ENCODE data around the gene JUNB.

DNA sequence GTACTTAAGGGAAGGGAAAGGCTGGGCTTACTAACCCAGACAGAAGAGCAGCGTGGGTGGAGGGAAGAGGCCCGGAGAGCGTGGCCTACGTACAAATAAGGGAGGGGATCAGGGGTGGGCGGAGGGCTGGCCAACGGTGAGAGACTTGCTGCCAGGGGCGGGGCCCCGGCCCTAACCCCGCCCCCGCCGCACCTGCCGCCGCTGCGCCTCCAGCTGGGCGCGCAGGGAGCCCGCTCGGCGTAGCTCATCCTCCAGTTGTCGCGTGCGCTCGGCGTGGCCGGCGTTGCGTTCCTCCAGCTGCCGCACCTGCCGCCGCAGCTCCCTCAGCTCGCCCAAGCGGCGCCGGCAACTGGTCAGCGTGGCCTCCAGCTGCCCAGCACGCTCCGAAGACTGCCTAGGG, 21.6 kb upstream of the JUNB start:
- TF ChIP-seq, protein P1, sequence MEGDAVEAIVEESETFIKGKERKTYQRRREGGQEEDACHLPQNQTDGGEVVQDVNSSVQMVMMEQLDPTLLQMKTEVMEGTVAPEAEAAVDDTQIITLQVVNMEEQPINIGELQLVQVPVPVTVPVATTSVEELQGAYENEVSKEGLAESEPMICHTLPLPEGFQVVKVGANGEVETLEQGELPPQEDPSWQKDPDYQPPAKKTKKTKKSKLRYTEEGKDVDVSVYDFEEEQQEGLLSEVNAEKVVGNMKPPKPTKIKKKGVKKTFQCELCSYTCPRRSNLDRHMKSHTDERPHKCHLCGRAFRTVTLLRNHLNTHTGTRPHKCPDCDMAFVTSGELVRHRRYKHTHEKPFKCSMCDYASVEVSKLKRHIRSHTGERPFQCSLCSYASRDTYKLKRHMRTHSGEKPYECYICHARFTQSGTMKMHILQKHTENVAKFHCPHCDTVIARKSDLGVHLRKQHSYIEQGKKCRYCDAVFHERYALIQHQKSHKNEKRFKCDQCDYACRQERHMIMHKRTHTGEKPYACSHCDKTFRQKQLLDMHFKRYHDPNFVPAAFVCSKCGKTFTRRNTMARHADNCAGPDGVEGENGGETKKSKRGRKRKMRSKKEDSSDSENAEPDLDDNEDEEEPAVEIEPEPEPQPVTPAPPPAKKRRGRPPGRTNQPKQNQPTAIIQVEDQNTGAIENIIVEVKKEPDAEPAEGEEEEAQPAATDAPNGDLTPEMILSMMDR (IDR thresholded peaks at IDR 0.05; ENCODE audit: insufficient read depth, low read depth, low read length) = no peak
- TF ChIP-seq EZH2 (IDR thresholded peaks at IDR 0.05; ENCODE audit: insufficient read depth, low read length) = no peak

All from astrocyte (in vitro differentiated cells and primary cell).